SKM-1 (cell line): ENCODE data around the gene RPS17.
"Not testable (repeated sequence)": the region's sequence is repeated elsewhere in the genome, so short reads cannot be mapped to it uniquely, and the experiment has no call there.

Source experiments
- DNase-seq: peaks from one replicate; lab custom pipeline; 2025; ENCODE audit not compliant: unreplicated experiment; lab: John Stamatoyannopoulos, UW

RPS17 gene

DNA sequence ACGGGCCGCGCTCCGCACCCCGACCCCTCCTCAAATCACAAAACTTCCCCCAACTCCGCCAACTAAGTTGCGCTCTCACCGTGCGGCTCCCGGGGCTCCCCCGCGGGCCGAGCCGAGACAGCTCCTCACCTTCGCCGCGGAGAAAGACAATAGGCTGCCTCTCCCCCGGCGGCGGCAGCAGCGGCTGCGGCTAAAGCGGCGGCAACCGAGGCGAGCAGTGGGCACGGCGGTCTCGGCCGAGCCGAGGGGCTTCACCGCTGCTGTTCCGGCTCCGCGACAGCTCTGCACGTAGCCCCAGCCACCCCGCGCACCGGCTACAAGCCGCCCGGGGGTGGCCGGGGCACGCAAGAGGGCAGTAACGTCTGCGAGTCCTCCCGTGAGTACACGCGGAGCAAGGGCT, 26.7 kb downstream of the RPS17 start:
- not testable (repeated sequence) for DNase-seq

DNA sequence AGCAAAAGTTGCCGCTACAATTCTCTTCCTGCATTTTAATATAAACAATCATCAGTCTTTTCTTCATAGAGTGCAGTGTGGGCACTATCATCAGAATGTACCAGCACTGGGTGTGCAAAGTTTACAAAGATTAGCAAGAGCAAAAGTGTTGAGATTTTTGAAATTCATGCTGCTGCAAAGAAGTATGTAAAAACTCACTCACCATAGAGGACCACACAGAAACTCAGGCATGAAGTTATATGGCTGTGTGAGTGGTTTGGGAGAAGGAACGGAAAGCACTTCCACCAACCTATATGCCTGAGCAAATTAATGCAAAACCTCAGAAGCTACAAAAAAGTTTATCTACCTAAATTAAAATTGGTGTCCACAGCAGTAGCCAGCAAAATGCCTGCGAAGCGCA, 32.6 kb downstream of the RPS17 start:
- DNase-seq, result not testable (repeated sequence)

DNA sequence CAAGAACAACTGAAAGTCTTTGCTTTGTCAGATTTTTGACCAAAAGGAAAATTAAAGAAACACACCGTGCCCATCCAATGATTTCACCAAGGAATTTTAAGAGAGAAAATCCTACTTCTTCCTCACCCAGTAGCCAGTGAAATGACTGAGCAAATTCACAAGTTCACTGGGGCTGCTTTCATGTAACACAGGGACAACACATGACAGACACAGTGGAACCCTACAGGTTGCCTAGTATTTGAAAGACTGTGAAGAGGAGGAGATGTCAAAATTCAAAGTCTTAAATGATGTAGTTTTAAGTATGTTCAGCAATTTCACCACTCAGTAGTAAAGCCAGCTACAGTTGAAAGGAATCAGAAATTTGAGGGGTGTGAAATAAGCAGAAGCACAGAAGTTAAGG, 33.2 kb downstream of the RPS17 start:
- not testable (repeated sequence) for DNase-seq

DNA sequence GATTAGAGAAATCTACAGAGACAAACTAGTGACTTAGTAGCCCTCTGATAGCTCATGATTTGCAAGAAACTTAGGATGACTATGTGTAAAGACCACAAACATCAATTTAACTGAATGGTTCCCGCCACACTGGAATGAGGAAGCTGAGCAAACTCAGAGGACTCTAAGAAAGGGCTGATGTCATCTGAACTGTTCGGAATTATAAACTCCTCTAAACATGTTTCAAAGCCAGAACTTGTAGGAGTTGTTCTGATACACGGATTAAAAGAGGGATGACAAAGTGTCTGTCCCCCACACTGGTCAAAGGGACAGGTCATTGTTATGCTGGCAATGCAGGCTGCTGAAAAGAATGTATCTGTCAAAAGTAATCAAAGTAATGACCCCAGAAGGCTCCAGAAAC, 34.4 kb downstream of the RPS17 start:
- not testable (repeated sequence) for DNase-seq

DNA sequence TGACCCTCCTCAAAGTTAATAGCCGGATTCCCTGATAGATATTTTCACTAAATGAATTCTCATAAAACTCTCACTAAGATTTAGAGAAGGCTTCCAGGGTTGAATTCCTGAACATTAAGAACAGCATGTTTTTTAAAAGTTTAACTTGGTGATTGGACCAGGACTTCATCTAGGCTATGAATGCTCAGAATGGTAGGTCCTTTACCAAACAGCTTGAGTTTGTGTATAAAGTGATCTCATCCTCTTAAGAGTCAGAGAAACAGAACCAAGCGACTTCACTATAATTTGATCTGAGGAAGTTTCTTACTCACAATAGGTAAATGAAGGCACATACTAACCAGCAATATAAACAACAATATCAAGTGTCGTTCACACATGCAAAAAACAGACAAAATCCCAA, 36.2 kb downstream of the RPS17 start:
- not testable (repeated sequence) for DNase-seq

DNA sequence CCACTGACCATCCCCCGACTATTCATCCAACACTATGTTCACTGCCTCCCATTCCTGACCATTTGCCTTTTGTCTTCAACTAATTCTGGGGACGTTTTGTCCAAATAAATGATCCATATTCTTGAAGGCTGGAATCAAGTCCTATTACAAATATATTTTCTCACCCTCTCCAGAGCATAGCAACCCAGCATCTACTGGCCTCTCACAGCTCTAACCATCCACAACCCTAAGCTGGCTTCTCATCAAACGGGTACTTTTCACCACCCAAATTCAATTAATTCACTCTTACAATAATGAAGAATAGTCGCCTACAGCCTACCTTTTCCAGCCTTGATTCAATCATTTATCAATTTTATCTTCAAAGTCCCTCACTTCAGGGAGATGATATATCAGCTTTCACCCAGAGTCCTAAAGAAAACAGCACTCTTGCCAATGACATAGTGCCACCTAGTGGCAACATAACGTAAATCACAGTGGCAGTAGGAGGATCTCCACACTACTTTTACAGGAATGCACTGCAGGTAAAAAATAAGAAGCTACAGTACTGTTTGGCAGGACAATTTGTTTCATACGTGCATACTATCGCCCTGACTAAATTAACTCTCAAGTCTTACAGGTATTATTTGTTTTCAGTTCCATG, 37.4 kb downstream of the RPS17 start:
- not testable (repeated sequence) for DNase-seq

DNA sequence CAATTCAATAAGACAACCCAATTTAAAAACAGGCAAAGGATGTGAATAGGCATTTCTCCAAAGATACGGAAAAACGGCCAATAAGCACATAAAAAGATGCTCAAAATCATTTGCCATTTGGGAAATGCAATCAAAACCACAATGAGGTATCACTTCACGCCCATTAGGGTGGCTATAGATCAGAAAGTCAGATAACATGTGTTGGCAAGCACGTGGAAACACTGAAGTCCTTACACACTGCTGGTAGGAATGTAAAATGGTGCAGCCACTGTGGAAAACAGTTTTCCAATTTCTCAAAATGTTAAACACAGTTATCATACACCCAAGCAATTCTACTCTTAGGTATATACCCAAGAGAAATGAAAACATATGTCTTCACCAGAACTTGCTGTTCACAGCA, 39.5 kb downstream of the RPS17 start:
- not testable (repeated sequence) for DNase-seq

DNA sequence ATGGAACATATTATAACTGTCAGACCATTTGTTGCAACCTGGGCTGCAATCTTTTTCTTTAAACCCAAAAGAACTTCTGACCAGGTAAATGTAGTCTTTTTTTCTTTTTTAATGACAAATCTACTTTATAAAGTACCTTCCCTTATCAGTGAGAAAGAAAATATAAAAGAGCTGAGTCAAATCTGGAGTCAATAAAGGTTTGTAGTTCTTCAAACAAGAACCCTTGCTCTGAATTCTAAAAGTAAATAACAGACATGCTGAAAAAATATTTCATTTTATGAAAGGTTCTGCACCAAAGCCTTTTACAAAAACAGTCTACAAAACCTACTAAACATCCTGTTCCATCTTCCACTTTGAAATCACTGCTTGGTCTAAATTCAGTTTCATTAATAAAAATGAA, 42.3 kb downstream of the RPS17 start:
- not testable (repeated sequence) for DNase-seq

DNA sequence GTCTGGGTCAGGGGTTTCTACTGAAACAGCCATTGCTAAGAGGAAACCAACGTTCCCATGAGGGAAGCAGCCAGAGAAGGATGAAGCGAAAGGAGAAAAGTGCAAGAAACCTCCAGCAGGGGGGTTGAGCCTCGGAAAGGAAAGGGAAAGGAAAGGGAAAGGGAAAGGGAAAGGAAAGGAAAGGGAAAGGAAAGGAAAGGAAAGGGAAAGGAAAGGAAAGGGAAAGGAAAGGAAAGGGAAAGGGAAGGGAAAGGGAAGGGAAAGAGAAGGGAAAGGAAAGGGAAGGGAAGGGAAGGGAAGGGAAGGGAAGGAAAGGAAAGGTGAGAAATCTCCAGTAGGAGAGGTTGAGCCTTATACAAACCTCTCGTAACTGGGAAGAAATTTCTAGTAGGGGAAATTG, 52.0 kb downstream of the RPS17 start:
- DNase-seq, result not testable (repeated sequence)

DNA sequence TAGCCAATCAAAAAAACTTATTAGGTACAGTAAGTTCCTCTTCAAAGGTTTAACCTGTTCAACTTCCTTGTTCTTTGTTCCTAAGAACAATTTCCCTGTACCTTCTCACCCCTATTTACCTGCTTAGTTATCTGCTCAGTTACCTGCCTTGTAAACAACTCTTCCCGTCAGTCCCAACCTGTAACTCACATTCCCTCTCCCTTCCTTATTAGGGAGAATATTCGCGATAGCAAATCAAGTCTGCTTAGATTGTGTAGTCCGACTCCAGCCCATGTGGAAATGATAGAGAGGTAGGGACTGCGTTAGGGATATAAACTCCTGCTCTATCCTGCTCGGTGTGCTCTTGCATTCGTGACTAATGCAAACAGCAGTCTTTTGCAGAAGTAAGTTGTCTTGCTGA, 53.2 kb downstream of the RPS17 start:
- DNase-seq, result not testable (repeated sequence)
